A204.1 (cell line): ENCODE data around the gene MCAT.

Experiments used
- FAIRE-seq: peaks from 2 replicates; lab custom pipeline; 2012; peaks lifted over from hg19 to GRCh38; lab: Jason Lieb, UNC

MCAT gene

GRCh38 chr22:43088984-43089717 lies 54.0 kb downstream of the MCAT start, which contains the start of gene TTLL1:
TSS of gene TTLL1 (minus strand) at chr22:43089391. CDS start at chr22:43075586, 13,805 bp downstream.
- no peak for FAIRE-seq

DNA sequence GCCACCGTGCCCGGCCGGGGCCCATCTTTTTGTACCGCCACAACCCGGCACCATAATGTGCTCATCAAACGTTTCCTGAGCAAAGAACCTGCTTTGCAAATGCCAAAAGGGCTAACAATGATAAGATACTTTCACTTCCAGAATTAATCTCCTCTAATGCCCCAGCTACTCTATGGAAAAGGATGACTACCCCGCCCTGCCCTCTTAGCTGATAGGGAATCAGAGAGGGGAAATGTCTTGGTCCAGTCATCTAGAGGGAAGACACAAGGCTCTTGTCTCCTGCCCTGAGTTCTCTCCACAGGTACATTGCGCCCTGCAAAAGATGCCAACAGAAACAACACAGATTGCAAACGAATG lies 54.6 kb downstream of the MCAT start:
- no peak for FAIRE-seq

GRCh38 chr22:43085658-43086606 lies 57.3 kb downstream of the MCAT start:
- no peak for FAIRE-seq
